ENCODE data around the gene C20orf96. TPM values are rescaled to one million over a fixed set of nuclear protein-coding genes. Genes with fewer than 3 reads are reported as not detected.
"Not testable (repeated sequence)": the region's sequence is repeated elsewhere in the genome, so short reads cannot be mapped to it uniquely, and the experiment has no call there.

Gene C20orf96
- total and polyA plus RNA-seq, 7 donors = 2.1 to 8.5 (median 5.3) TPM

DNA sequence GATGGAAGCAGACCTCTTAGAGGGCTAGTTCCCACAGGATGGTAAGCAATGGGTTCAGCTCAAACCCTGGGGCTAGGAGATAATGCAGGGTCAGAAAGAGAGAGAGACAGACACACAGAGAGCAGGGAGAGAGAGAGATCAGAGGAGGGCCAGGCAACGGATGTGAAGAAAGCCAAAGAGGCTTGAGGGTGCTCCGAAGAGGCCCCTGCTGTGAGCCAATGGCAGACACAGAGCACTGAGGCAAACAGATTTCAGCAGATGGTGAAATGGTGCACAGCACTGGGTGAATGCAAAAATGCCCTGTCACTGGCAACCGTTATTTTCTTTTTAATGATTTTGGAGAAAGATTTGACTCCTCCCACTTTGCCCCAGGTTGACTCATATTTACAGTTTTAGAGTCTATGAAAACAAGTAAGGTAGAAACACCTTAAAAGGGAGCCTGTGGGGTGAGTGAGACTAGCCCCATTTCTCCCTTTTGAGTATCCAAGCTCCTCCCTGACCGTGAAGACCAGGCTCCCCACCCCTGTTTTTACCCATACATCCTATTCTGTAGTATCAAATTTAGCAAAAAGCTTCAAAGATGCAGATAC lies 32.2 kb downstream of the C20orf96 start:
- no peak for DNase-seq
- TF ChIP-seq EP300 (IDR thresholded peaks at IDR 0.05) (no peak), POLR2AphosphoS5 (IDR thresholded peaks at IDR 0.05) (no peak), POLR2A (IDR thresholded peaks at IDR 0.05) (no peak)
- TF ChIP-seq, protein P1, sequence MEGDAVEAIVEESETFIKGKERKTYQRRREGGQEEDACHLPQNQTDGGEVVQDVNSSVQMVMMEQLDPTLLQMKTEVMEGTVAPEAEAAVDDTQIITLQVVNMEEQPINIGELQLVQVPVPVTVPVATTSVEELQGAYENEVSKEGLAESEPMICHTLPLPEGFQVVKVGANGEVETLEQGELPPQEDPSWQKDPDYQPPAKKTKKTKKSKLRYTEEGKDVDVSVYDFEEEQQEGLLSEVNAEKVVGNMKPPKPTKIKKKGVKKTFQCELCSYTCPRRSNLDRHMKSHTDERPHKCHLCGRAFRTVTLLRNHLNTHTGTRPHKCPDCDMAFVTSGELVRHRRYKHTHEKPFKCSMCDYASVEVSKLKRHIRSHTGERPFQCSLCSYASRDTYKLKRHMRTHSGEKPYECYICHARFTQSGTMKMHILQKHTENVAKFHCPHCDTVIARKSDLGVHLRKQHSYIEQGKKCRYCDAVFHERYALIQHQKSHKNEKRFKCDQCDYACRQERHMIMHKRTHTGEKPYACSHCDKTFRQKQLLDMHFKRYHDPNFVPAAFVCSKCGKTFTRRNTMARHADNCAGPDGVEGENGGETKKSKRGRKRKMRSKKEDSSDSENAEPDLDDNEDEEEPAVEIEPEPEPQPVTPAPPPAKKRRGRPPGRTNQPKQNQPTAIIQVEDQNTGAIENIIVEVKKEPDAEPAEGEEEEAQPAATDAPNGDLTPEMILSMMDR (IDR thresholded peaks at IDR 0.05) = no peak
- Histone ChIP-seq H3K27ac (no peak overlapping the region), H3K4me1 (no peaks in the 10 kb centered on the region), H3K4me3 (no peak overlapping the region), H3K27me3 (peaks cover 0 to 5% (median 0%) of the 10 kb centered on the region in 3 donors), H3K36me3 (no peaks in the 10 kb centered on the region), H3K9me3 (no peaks in the 10 kb centered on the region)
- intact Hi-C loops (cut with DNase I) = no loop called here
- 62 to 69% methylated on average over 4 of the region's 4 CpGs for WGBS, 2 donors

DNA sequence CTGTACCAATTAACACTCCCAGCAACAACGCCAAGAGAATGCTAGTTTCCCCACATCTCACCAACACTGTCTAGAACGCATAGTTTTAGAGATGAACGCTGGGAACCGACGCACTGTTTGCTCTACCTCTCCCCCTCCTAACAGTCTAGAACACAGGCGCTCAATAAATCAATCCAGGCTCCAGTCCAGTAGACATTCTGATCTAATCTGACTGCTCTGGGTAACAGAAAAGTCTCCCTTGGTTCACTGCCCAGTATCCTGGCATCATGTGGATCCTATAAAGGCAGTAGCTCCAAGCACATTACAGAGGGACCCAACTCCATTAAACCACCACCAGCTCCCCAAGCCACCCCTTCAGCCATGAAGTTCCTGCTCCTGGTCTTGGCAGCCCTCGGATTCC lies 33.1 kb downstream of the C20orf96 start, which contains the start of gene DEFB132:
Gene DEFB132, plus strand, starts transcription at position 306 of the 400 bp plus-strand sequence. Its CDS starts 55 bp downstream, at position 361.
- Histone ChIP-seq H3K4me1 (no peaks in the 10 kb centered on the region), H3K27me3 (peaks cover 0 to 5% (median 0%) of the 10 kb centered on the region in 3 donors), H3K27ac (no peak within 1 kb of the TSS), H3K9me3 (no peaks in the 10 kb centered on the region), H3K4me3 (no peak within 1 kb of the TSS), H3K36me3 (no peaks in the 10 kb centered on the region)
- 40 to 78% methylated on average over 7 of the region's 7 CpGs for WGBS, 2 donors
- no peak for TF ChIP-seq POLR2AphosphoS5 (IDR thresholded peaks at IDR 0.05)
- TF ChIP-seq POLR2A (IDR thresholded peaks at IDR 0.05) = no peak
- TF ChIP-seq, protein P1 (IDR thresholded peaks at IDR 0.05) = no peak
- DNase-seq = no peak
- intact Hi-C loops (cut with DNase I) = no loop called here

DNA sequence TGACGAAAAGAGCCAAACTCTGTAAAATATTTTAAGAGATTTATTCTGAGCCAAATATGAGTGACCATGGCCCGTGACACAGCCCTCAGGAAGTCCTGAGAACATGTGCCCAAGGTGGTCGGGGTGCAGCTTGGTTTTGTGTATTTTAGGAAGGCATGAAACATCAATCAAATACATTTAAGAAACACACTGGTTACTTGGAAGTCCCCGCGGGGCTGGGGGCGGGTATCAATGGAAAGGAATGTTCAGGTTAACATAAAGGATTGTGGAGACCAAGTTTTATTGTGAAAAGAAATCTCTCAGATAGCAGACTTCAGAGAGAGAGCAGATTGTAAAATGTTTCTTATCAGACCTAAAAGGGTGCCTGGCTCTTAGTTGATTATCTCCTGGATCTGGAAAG lies 37.1 kb downstream of the C20orf96 start:
- peaks cover 0 to 21% (median 0%) of the 10 kb centered on the region in 3 donors for H3K27me3 ChIP-seq
- 38 to 48% methylated on average over 6 of the region's 6 CpGs for WGBS, 2 donors
- intact Hi-C loops (cut with DNase I); H3K4me3 ChIP-seq; H3K4me1 ChIP-seq; H3K36me3 ChIP-seq; H3K9me3 ChIP-seq; H3K27ac ChIP-seq; DNase-seq: not testable (repeated sequence)

DNA sequence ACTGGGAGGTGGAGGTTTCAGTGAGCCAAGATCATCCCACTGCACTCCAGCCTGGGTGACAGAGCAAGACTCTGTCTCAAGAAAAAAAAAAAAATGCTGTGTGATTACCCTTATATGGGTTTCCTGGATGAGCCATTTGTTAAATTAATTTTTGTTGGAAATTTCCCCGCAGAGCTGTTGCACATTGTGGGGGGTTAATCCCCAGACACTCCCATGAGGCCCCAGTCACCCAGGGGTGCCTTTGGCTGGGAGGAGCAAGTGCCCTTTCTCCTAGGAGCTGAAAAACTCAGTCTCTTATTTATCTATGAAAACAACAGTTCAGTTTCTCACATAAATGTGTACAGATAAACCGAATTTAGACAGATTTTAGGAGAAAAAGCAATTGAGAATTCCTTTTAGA lies 37.7 kb downstream of the C20orf96 start:
- no peak for TF ChIP-seq EP300 (IDR thresholded peaks at IDR 0.05)
- no peak for TF ChIP-seq POLR2A (IDR thresholded peaks at IDR 0.05)
- no peak for TF ChIP-seq POLR2AphosphoS5 (IDR thresholded peaks at IDR 0.05)
- TF ChIP-seq, protein P1 (IDR thresholded peaks at IDR 0.05) = no peak
- 82 to 87% methylated on average over 2 of the region's 2 CpGs for WGBS, 2 donors
- peaks cover 0 to 22% (median 0%) of the 10 kb centered on the region in 3 donors for H3K27me3 ChIP-seq
- H3K27ac ChIP-seq = no peak overlapping the region
- no peaks in the 10 kb centered on the region for H3K36me3 ChIP-seq
- H3K9me3 ChIP-seq = no peaks in the 10 kb centered on the region
- H3K4me1 ChIP-seq = no peaks in the 10 kb centered on the region
- no peak for DNase-seq
- H3K4me3 ChIP-seq = no peak overlapping the region
- intact Hi-C loops (cut with DNase I) = no loop called here

DNA sequence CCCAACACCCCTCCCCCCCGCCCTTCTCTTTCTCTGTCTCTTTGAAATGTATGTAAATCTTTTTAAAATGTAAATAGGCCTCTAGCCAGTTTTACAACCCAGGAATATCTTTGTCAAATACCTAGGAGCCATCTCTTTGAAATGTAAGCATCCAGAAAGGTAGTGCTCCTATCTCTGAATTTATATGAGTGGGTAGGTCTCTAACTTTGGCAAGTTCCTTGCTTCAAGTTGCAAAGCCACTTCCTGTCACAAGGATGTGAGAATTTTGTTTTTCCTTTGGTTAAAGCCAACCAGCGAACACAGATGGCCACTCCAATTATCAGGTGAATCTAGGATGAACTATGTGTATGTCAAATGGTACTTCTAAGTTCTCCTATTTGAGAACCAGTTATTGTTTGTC lies 39.2 kb downstream of the C20orf96 start:
- H3K4me3 ChIP-seq = no peak overlapping the region
- H3K36me3 ChIP-seq = no peaks in the 10 kb centered on the region
- WGBS, 2 donors = 45 to 48% methylated on average over 2 of the region's 2 CpGs
- no peak for DNase-seq
- H3K27ac ChIP-seq = no peak overlapping the region
- no peaks in the 10 kb centered on the region for H3K4me1 ChIP-seq
- peaks cover 0 to 17% (median 0%) of the 10 kb centered on the region in 3 donors for H3K27me3 ChIP-seq
- TF ChIP-seq POLR2A (IDR thresholded peaks at IDR 0.05) = no peak
- H3K9me3 ChIP-seq = peaks cover 0 to 3% (median 1%) of the 10 kb centered on the region in 4 donors
- intact Hi-C loops (cut with DNase I) = no loop called here

DNA sequence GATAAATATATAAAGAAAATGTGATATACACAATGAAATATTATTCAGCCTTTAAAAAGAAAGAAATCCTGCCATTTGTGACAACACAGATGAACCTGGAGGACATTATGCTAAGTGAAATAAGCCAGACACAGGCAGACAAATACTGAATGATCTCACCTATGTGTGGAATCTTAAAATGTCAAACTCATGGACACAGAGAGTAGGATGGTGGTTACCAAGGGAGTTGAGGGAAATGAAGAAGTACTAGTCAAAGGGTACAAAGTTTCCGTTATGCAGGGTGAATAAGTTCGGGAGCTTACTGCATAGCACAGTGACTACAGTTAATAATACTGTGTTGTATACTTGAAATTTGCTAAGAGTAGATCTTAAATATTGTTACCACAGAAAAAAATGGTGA lies 47.6 kb downstream of the C20orf96 start:
- TF ChIP-seq EP300 (IDR thresholded peaks at IDR 0.05) = no peak
- no peak for TF ChIP-seq POLR2AphosphoS5 (IDR thresholded peaks at IDR 0.05)
- no peak for TF ChIP-seq POLR2A (IDR thresholded peaks at IDR 0.05)
- TF ChIP-seq, protein P1 (IDR thresholded peaks at IDR 0.05) = no peak
- DNase-seq = no peak
- no peak overlapping the region for H3K27ac ChIP-seq
- H3K9me3 ChIP-seq = peaks cover 0 to 3% (median 1%) of the 10 kb centered on the region in 4 donors
- no peaks in the 10 kb centered on the region for H3K27me3 ChIP-seq
- no peak overlapping the region for H3K4me3 ChIP-seq
- no peaks in the 10 kb centered on the region for H3K4me1 ChIP-seq
- 86 to 96% methylated on average over 2 of the region's 2 CpGs for WGBS, 2 donors
- intact Hi-C loops (cut with DNase I) = no loop called here
- no peaks in the 10 kb centered on the region for H3K36me3 ChIP-seq

All from sigmoid colon (tissue), 7 donors.